Activated naive CD4-positive, alpha-beta T cell treated with Interleukin-2 at 50 U/mL for 16 hours (primary cell): Measurements from ENCODE around the gene ADAM8.

ENCODE experiments used
- DNase-seq: peaks from one replicate; pipeline ENCODE4 v3.0.0-alpha.2; 2020

ADAM8 gene

GRCh38 chr10:133281084-133281483 lies 4.4 kb upstream of the ADAM8 start:
- no peak for DNase-seq

DNA sequence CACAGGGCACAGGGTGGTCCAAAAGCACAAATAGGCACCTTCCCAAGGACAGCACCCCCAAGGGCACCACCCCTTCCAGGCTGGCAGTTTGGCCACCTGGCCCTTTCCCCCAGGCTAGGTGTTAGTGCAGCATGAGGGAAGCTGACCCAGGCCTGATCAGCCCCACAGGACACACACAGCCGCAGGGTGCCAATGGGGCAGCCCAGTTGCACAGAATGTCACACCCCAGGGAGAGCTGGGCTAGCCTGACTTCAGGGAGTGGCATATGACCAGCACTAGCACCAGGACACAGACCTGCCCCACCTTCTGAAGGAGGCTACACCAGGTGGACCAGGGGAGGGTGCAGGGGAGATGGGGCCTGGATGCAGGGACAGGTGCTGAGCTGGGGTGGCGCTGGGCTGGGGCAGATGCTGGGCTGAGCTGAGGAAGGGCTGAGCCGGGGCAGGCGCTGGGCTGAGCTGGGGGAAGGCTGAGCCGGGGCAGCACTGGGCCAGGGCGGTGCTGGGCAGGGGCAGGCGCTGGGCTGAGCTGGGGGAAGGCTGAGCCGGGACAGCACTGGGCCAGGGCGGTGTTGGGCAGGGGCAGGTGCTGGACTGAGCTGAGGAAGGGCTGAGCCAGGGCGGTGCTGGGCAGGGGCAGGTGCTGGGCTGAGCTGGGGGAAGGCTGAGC lies 3.9 kb upstream of the ADAM8 start:
- no peak for DNase-seq

- no peak for DNase-seq
Observed at GRCh38 chr10:133279326-133280226, 2.9 kb upstream of the ADAM8 start.

DNA sequence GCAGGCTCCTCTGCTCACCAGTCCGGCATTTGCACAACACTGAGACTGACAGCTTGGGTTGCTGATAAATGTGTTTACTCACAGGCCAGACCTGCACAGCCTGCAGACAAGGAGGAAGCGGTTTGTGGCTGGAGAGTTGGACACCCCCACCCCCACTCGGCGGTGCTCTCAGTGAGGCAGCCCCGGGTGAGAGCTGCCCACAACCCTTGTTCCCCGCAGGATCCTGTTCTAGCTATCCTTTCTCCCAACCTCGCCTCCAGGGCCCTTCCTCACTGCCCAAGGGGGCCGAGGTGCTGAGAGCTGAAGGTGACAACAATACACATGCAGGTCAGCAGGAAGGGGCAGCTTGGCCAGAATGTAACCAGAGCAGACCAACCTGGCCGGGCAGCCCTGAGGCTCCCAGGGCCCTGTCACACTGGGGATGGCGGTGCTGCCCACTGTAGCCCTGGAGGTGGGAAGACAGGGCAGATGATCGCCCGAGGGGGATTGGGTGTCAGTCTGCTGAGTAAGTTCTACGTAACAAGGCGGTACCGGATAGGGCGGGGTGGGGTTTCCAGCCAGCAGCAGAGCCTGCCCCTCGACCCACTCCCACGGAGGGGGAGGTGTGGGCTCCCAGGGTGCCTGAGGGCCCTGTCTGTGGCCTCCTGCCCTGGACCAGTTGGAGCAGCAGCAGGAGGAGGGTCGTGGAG lies 2.1 kb upstream of the ADAM8 start:
- DNase-seq = peak; percentile 64

GRCh38 chr10:133277993-133278576 lies 1.4 kb upstream of the ADAM8 start:
- no peak for DNase-seq

GRCh38 chr10:133277277-133277992 lies 767 bp upstream of the ADAM8 start:
- DNase-seq = no peak

DNA sequence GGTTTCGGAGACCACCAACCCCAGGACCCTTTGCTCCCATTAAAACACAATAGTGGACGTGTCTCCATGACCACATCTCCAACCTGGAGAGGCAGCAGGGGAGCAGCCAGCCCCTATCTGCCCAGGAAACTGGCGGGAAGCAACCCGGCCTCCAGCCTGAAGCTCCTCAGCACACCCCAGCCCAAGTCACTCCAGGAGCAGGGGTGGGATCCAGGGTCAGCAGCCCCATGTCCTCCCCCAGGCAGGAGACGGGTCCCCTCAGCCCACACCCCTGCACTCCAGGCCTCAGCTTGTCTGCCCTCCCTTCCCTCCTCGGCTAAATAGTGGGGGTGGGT lies 601 bp downstream of the ADAM8 start:
- no peak for DNase-seq

- peak; percentile 41 for DNase-seq
Observed at GRCh38 chr10:133275684-133276092, 980 bp downstream of the ADAM8 start.

GRCh38 chr10:133274751-133275683 lies 1.7 kb downstream of the ADAM8 start:
- DNase-seq = peak; percentile 89

GRCh38 chr10:133273534-133274143 lies 3.0 kb downstream of the ADAM8 start:
- no peak for DNase-seq

- DNase-seq = no peak
Observed at GRCh38 chr10:133272964-133273420, 3.7 kb downstream of the ADAM8 start.

DNA sequence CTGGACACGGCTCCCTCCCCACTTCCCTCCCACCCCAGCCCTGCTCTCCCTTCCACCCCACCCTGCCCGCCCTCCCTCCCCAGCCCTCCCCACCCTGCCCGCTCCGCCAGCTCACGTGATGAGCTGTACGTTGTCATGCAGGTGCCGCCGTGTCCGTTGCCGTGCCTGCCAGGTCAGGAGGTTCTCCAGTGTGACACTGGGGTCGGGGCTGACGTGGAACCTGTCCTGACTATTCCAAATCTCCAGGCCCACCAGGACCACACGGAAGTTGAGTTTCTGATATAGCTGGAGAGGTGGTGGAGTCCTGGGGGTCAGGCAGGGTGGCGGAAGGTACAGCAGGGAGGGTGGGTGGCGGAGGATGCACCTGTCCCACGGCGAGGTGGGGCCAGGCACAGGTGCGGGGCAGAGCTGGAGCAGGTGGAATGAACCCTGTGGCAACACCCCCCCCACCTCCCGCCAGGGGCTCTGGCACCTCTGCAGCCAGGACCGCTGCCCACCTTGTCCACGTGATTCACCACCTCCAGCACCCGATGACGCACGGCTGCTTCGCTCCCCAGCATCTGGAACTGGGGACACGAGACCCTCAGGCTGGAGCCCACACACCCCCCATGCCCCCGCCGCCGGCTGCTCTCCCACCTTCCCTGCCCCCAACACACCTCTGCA lies 4.2 kb downstream of the ADAM8 start:
- no peak for DNase-seq

DNA sequence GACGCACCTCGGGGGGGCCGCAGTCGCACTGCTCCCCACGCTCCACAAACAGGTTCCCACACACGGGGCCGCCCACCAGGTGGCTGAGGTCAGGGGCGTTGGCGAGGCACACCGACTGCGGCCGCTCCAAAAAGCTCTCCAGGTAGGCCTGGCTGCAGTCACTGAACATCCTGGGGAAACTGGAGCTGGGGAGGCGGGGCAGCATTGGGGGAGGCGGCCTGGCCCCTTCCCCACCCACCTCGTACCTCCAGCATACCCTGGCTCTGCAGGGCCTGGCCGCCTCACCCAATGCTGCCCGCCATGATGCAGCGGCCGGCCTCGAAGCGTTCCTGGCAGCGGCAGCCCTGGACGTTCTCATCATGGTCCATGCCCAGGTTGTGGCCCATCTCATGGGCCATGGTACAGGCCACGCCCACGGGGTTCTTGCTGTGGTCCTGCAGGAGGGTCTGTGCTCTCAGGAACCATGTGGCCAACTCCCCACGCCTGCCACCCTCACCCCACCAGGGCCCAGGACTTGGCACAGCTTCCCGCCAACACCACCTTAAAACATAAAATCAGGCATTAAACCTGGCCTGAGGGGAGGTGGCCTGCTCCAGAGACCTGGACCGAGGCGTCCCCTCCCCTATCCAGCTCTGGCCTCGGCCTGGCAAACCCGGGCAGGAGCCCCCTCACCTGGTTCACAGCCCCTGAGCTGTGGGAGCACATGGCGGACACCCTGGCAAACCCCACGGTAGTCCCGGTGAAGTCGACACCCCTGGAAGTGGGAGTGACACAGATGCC lies 5.0 kb downstream of the ADAM8 start:
- DNase-seq = no peak

- no peak for DNase-seq
Observed at GRCh38 chr10:133270773-133271297, 5.8 kb downstream of the ADAM8 start.

- no peak for DNase-seq
Observed at GRCh38 chr10:133270204-133270603, 6.5 kb downstream of the ADAM8 start.

DNA sequence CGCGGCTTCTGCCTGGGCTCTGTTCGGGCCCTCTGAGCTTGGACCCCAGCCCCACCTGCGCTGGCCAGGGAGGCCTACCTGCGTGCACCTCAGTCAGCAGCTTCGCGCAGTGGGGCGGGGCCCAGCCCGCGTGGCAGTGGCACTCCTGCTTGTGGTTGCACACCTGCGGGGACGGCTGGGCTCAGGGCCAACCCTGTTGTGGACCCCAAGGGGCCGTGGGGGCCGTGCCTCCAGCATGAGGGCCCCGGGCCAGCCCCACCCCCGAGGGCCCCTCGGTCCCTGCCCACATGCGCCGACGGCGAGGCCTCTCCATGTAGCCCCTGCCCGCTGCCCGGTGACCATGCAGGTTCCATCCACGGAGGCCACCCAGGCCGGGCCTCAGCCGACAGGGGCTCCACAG lies 7.3 kb downstream of the ADAM8 start:
- DNase-seq = no peak

DNA sequence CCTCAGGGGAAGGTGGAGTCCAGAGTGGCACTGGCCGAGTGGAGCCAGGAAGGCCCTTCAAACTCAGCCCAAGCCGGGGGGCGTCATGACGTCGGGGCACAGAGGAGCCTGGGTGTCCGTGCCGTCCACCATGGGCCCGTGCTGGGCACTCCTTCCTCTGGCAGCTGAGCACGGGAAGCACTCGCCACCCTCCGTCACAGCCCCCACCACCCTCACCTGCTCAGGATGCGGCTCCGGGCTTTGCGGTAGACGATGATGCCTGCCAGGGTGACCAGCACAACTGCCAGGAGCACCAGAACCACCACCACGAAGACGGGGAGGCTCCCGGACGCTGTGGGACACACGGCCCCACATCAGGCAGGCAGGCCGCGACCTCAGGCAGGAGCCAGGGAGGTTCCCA lies 8.1 kb downstream of the ADAM8 start:
- no peak for DNase-seq

DNA sequence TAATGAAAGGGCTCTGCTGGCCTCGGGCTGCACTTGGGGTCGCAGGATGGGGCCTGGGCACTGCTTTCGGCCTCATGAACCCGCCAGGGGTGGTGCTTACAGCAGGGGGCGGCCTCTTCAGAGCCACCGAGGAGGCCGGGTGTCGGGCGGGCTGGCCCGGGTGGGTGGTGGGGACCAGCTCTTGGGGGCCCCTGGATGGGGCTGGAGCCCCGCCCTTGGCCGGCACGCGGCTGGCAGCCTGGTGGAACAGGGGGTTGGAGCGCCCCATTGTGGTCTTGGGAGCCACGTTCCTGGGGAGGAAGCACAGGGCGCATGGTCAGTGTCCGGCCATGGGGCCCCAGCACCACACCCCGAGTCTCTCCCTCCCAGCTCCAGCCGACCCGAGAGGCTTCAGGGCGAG lies 8.8 kb downstream of the ADAM8 start:
- no peak for DNase-seq

DNA sequence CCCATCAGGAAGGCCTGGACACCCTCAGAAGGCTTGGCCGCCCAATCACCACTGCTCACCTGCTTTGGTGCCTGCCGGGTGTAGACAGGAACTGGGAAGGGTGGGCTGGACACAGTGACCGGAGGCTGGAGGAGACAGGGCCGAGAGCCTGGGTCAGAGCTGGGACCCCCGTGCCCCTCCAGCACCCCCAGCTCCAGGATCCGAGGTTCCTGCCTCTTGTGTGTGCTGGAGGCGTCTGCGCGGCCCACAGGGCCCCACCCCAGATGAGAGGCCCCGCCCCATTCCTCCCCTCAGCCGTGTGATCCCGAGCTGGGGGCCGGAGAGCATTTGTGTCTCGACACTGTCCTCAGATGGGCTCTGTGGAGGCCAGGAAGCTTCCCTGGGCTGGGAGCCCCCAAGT lies 9.4 kb downstream of the ADAM8 start:
- no peak for DNase-seq
